ENCODE measurements around the gene GNB2.

GNB2 gene

DNA sequence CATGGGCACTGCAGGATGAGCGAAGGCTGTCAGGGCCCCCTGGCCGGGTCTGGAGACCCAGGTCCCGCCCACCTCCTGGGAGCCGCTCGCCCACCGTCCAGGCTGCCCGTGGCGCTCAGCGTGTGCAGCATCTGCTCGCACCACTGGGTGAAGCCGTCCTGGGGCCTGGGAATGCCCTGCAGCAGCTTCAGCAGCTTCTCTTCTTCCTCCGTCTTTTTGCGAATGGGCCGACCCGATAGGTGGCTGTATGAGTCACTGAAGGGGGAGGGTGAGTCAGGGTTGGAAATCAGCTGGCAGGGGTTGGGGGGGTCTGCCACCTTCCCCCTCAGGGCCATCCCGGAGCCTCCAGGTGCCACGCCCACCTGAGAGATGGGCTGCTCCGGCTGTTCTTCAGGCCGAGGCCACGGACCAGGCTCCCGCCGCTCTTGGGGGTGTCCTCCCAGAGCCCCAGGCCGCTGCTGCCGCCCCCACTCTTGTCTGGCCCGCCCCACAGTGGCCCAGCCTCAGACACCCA is 8.7 kb downstream of the GNB2 start:
- peaks cover 9% of the 10 kb centered on the region for H3K79me2 ChIP-seq (ENCODE audit: control insufficient read depth, low read length)
- H3K4me1 ChIP-seq (ENCODE audit: control insufficient read depth, low read length): no peaks in the 10 kb centered on the region
- H3K4me3 ChIP-seq (ENCODE audit: low read length): no peak overlapping the region
- no peaks in the 10 kb centered on the region for H3K9me2 ChIP-seq (replicated peaks; ENCODE audit: control insufficient read depth, low read length)
- no peaks in the 10 kb centered on the region for H3K27me3 ChIP-seq (ENCODE audit: control insufficient read depth, low read length)
- peaks cover 15% of the 10 kb centered on the region for H3F3A ChIP-seq (ENCODE audit: control insufficient read depth, insufficient read depth)
- peaks cover 96% of the 10 kb centered on the region for H3K36me3 ChIP-seq (ENCODE audit: control insufficient read depth, low read length)
- TF ChIP-seq EZH2phosphoT487 (IDR thresholded peaks at IDR 0.05; ENCODE audit: borderline replicate concordance, low read length): no peak
- TF ChIP-seq, protein P1, sequence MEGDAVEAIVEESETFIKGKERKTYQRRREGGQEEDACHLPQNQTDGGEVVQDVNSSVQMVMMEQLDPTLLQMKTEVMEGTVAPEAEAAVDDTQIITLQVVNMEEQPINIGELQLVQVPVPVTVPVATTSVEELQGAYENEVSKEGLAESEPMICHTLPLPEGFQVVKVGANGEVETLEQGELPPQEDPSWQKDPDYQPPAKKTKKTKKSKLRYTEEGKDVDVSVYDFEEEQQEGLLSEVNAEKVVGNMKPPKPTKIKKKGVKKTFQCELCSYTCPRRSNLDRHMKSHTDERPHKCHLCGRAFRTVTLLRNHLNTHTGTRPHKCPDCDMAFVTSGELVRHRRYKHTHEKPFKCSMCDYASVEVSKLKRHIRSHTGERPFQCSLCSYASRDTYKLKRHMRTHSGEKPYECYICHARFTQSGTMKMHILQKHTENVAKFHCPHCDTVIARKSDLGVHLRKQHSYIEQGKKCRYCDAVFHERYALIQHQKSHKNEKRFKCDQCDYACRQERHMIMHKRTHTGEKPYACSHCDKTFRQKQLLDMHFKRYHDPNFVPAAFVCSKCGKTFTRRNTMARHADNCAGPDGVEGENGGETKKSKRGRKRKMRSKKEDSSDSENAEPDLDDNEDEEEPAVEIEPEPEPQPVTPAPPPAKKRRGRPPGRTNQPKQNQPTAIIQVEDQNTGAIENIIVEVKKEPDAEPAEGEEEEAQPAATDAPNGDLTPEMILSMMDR (IDR thresholded peaks at IDR 0.05; ENCODE audit: low read depth, low read length, poor library complexity, severe bottlenecking): no peak
- no peaks in the 10 kb centered on the region for H3K9me3 ChIP-seq (ENCODE audit: control insufficient read depth, insufficient read depth, low read length)
- H3K4me2 ChIP-seq (ENCODE audit: low read length): no peak overlapping the region
- no peaks in the 10 kb centered on the region; the same call in 1 of the 2 replicates for H4K20me1 ChIP-seq (ENCODE audit: control insufficient read depth, insufficient read depth, low read depth, low read length)
- no peak overlapping the region for H3K27ac ChIP-seq (ENCODE audit: low read depth, low read length)

DNA sequence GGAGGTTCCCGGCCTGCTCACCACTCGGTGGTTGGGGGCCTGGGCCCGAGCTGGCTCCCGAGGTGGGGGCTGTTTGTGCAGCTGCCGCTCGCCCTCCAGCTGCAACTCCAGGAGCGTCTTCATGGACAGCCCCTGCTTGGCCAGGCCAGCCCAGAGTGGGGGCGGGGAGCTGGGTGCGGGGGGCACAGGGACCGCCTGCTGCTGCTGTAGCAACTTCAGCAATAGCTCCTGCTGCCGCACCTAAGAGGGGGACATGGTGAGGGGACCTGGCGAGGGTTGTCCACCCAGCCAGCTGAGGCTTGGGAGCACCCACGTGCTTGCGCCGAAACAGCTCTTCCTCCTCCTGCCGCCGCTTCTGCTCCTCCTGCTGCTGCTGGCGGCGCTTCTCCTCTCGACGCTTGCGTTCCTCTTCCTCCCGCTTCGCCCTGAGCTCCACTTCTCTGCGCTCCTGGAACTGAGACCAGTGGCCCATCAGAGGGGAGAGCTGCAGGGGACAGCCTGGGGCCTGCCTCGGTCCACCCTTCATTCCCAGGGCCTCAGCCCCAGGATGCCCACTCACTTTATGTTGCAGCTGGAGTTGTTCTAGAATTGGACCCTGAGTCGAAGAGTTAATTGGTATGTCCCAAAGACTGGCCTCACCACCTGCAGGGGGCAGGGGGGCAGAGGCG is 9.6 kb downstream of the GNB2 start:
- no peak overlapping the region for H3K27ac ChIP-seq (ENCODE audit: low read depth, low read length)
- no peaks in the 10 kb centered on the region for H3K4me1 ChIP-seq (ENCODE audit: control insufficient read depth, low read length)
- H3K9me2 ChIP-seq (replicated peaks; ENCODE audit: control insufficient read depth, low read length): no peaks in the 10 kb centered on the region
- peaks cover 7% of the 10 kb centered on the region for H3K79me2 ChIP-seq (ENCODE audit: control insufficient read depth, low read length)
- peaks cover 96% of the 10 kb centered on the region for H3K36me3 ChIP-seq (ENCODE audit: control insufficient read depth, low read length)
- TF ChIP-seq EZH2phosphoT487 (IDR thresholded peaks at IDR 0.05; ENCODE audit: borderline replicate concordance, low read length): no peak
- TF ChIP-seq, protein P1 (IDR thresholded peaks at IDR 0.05; ENCODE audit: low read depth, low read length, poor library complexity, severe bottlenecking): no peak
- H4K20me1 ChIP-seq (ENCODE audit: control insufficient read depth, insufficient read depth, low read depth, low read length): peaks cover 3% of the 10 kb centered on the region; the same call in 1 of the 2 replicates
- no peak overlapping the region for H3K4me2 ChIP-seq (ENCODE audit: low read length)
- no peaks in the 10 kb centered on the region for H3K27me3 ChIP-seq (ENCODE audit: control insufficient read depth, low read length)
- peaks cover 15% of the 10 kb centered on the region for H3F3A ChIP-seq (ENCODE audit: control insufficient read depth, insufficient read depth)
- no peaks in the 10 kb centered on the region for H3K9me3 ChIP-seq (ENCODE audit: control insufficient read depth, insufficient read depth, low read length)
- H3K4me3 ChIP-seq (ENCODE audit: low read length): no peak overlapping the region

DNA sequence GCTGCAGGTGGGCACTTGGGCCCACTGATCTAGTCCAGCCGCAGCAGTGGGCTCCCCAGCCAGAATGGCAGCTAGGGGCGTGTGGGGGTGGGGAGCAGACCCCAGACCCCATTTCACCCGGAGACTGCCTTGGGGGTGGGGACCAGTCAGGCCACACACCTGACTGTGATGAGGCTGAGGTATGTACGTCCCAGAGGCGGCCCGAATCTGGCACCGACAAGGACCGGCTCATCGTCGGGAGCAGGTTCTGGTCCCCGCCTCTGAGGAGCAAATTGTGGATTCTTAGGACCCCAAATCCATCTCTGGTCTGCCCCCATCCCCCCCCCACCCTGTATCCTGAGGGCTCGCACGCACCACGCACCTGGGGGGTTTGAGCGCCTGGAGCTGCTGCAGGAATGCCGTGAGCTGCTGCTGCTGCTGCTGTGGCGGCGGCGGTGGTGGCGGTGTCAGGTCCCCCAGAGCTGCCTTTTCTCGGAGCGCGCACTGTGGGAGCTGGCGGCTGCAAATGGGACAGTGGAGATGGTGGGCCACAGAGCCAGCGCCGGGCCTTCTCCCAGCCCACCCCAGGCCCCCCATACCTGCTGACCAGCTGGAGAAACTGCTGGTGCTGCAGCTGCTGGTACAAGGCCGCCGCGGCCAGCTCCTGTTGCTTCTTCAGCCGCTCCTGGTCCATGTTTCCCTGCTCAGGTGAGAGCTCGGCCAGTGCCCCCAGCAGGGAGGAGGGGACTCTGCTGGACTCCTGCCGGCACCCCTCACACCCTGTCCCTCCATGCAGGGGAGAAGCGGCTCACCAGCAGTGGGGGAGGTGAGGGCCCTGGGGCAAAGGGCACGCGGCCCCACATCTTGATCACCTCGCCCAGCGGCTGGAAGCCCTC is 10.4 kb downstream of the GNB2 start:
- TF ChIP-seq EZH2phosphoT487 (IDR thresholded peaks at IDR 0.05; ENCODE audit: borderline replicate concordance, low read length): no peak
- TF ChIP-seq, protein P1 (IDR thresholded peaks at IDR 0.05; ENCODE audit: low read depth, low read length, poor library complexity, severe bottlenecking): no peak
- Histone ChIP-seq H3K4me1 (ENCODE audit: control insufficient read depth, low read length) (no peaks in the 10 kb centered on the region), H3K79me2 (ENCODE audit: control insufficient read depth, low read length) (peaks cover 14% of the 10 kb centered on the region), H3K9me2 (replicated peaks; ENCODE audit: control insufficient read depth, low read length) (no peaks in the 10 kb centered on the region), H3K27me3 (ENCODE audit: control insufficient read depth, low read length) (no peaks in the 10 kb centered on the region), H3K9me3 (ENCODE audit: control insufficient read depth, insufficient read depth, low read length) (no peaks in the 10 kb centered on the region), H3F3A (ENCODE audit: control insufficient read depth, insufficient read depth) (peaks cover 15% of the 10 kb centered on the region), H3K4me2 (ENCODE audit: low read length) (no peak overlapping the region), H4K20me1 (ENCODE audit: control insufficient read depth, insufficient read depth, low read depth, low read length) (peaks cover 11% of the 10 kb centered on the region), H3K27ac (ENCODE audit: low read depth, low read length) (no peak overlapping the region), H3K36me3 (ENCODE audit: control insufficient read depth, low read length) (peaks cover 97% of the 10 kb centered on the region), H3K4me3 (ENCODE audit: low read length) (no peak overlapping the region)
